ENCODE measurements around the gene PFAS. TPM values are rescaled to one million over a fixed set of nuclear protein-coding genes. Genes with fewer than 3 reads are reported as not detected.
A peak's percentile ranks its signal among the peaks of the same experiment; 100 is the strongest.
"Not testable (repeated sequence)": the region's sequence is repeated elsewhere in the genome, so short reads cannot be mapped to it uniquely, and the experiment has no call there.

Gene PFAS
- total RNA-seq, 2 donors from 2014 or later, result 17.0 to 23.9 TPM

DNA sequence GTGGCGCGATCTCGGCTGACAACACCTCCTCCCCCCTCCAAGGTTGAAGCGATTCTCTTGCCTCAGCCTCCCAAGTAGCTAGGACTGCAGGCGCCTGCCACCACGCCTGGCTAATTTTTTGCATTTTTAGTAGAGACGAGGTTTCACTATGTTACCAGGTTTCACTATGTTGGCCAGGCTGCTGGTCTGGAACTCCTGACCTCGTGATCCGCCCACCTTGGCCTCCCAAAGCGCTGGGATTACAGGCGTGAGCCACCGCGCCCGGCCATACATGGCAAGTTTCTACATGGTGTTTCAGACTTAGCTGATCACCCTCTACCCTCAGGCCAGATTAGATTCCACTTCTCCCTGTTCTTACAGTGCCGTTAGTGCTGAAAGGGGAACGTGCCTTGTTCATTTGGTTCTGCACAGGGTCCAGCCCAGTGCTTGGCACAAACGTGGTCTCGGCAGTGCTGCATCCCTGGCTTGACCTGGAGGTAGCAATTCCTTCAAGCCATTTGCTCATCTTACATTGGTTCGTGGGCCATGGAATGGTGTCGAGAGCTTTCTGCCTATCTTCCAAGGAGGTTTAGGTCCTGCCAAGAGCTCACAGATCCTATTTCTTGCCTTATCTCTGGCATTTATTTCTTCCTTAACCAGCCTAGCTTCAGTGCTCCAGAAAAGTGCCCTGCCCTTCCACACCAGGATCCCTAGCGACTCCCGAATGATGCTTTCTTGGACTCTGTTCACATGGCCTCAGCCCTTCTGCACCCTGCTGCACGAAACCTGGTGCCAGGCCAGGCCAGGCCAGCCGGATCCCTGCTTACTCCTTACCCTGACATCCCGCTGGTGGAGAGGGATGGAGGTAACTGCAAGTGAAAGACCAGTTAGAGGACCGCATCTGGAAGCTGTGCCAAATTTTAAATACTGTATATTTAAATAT, 23.9 kb upstream of the PFAS start:
- intact Hi-C loops (cut with DNase I, micrococcal nuclease), result no loop called here
- no peak for ATAC-seq
- no peak for DNase-seq

GRCh38 chr17:8225813-8226535, 23.1 kb upstream of the PFAS start:
- DNase-seq (peak in 1 of 2 donors; percentile 63), ATAC-seq (no peak)
- intact Hi-C loops (cut with DNase I, micrococcal nuclease), result no loop called here

DNA sequence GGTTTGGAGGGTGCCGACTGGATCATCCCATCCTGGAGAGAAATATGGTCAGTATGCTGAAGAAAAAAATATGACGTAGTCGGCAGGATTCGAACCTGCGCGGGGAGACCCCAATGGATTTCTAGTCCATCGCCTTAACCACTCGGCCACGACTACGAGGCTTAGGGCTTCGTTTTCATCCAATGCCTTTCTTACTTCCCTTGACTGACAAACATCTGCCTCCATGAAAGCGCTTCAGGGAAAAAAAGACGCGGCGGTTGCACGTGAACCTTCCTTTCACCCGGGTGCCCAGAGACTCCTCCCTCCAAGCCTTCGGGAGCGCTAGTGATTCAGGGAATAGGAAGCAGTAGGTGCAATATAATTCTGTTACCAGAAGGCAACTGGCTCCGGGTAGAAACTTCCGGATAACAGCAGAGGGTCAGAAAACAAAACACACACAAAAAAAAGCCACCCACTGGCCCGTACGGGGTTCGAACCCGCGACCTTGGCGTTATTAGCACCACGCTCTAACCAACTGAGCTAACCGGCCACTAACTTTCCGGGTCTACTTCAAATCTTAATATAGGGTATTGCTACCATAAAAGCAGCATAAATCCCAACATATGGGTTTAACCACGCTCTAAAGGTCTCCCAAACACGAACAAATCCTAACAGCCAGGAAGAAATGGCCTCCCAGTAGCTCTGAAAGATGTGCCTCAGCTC, 22.4 kb upstream of the PFAS start:
- DNase-seq, result peak; percentile 77 to 85
- intact Hi-C loops (cut with DNase I, micrococcal nuclease), result no loop called here
- peak; percentile 34 for ATAC-seq

DNA sequence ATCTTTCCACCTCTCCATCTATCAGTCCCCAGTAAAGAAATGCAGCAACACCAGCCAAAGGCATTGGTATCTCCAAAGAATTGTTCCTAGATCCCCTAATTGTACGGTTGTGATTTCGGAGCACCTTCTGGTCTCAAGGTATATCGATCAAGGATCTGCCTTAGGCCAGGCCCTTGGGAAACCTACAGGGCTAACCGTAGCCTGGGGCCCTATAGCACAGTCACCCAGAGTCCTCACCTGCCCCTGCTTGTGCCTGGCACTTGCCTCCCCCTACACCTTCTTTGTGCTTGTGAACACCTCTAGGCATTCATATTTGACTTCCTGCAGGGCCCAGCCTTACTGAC, 21.9 kb upstream of the PFAS start:
- ATAC-seq, result no peak
- intact Hi-C loops (cut with DNase I, micrococcal nuclease), result no loop called here
- DNase-seq, result no peak

GRCh38 chr17:8231701-8232100, 17.4 kb upstream of the PFAS start:
- intact Hi-C loops (cut with DNase I, micrococcal nuclease), result no loop called here
- ATAC-seq, result no peak

GRCh38 chr17:8234361-8235270, 14.5 kb upstream of the PFAS start:
- ATAC-seq, result no peak
- no peak for DNase-seq
- intact Hi-C loops (cut with DNase I, micrococcal nuclease), result no loop called here

More at GRCh38 chr17:8231701-8232100, 17.4 kb upstream of the PFAS start:
- DNase-seq, result no peak

GRCh38 chr17:8235676-8236075, 13.4 kb upstream of the PFAS start:
- intact Hi-C loops (cut with DNase I, micrococcal nuclease), result no loop called here
- DNase-seq (no peak), ATAC-seq (no peak)

- peak; percentile 42 for ATAC-seq
- intact Hi-C loops (cut with DNase I, micrococcal nuclease), result no loop called here
These were observed 11.9 kb upstream of the PFAS start for GRCh38 chr17:8237175-8237574.

GRCh38 chr17:8237886-8238285, 11.2 kb upstream of the PFAS start:
- DNase-seq (no peak), ATAC-seq (no peak)
- intact Hi-C loops (cut with DNase I, micrococcal nuclease), result no loop called here

More at GRCh38 chr17:8237175-8237574, 11.9 kb upstream of the PFAS start:
- DNase-seq, result no peak

GRCh38 chr17:8243827-8244226, 5.3 kb upstream of the PFAS start:
- ATAC-seq (no peak), DNase-seq (no peak)
- intact Hi-C loops (cut with DNase I, micrococcal nuclease), result loop anchor here in 1 of 2 donors (10.0 kb wide), 1 partner anchor 51 kb away; the partner anchor contains the start of gene SLC25A35

DNA sequence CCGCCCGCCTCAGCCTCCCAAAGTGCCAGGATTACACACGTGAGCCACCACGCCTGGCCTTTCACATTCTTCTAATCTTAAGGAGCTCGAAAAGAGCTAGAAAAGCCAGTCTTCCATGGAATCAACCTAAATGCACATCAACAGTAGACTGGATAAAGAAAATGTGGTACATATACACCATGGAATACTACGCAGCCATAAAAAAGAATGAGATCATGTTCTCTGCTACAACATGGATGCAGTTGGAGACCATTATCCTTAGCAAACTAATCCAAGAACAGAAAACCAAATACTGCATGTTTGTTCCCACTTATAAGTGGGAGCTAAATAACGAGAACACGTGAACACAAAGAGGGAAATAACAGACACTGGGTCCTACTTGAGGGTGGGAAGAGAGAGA, 4.3 kb upstream of the PFAS start:
- DNase-seq (no peak), ATAC-seq (no peak)
- intact Hi-C loops (cut with DNase I, micrococcal nuclease), result loop anchor here in 1 of 2 donors (10.0 kb wide), 1 partner anchor 50 kb away; the partner anchor contains the start of gene SLC25A35

- no peak for ATAC-seq
- intact Hi-C loops (cut with DNase I, micrococcal nuclease), result loop anchor here in 1 of 2 donors (10.0 kb wide), 1 partner anchor 45 kb away; the partner anchor contains the start of gene SLC25A35
- no peak for DNase-seq
These were observed 772 bp downstream of the PFAS start for GRCh38 chr17:8249621-8250500.

- ATAC-seq; intact Hi-C loops (cut with DNase I, micrococcal nuclease); DNase-seq: not testable (repeated sequence)
These were observed 2.3 kb downstream of the PFAS start for GRCh38 chr17:8251411-8251810.

GRCh38 chr17:8253801-8254200, 4.7 kb downstream of the PFAS start:
- peak in 1 of 2 donors; percentile 65 for DNase-seq
- intact Hi-C loops (cut with DNase I, micrococcal nuclease), result no loop called here
- peak; percentile 67 for ATAC-seq

- DNase-seq (no peak), ATAC-seq (no peak)
- intact Hi-C loops (cut with DNase I, micrococcal nuclease), result no loop called here
These were observed 5.8 kb downstream of the PFAS start for GRCh38 chr17:8254881-8255280.

GRCh38 chr17:8255499-8255898, 6.4 kb downstream of the PFAS start:
- ATAC-seq, result no peak
- no peak for DNase-seq
- intact Hi-C loops (cut with DNase I, micrococcal nuclease), result no loop called here

DNA sequence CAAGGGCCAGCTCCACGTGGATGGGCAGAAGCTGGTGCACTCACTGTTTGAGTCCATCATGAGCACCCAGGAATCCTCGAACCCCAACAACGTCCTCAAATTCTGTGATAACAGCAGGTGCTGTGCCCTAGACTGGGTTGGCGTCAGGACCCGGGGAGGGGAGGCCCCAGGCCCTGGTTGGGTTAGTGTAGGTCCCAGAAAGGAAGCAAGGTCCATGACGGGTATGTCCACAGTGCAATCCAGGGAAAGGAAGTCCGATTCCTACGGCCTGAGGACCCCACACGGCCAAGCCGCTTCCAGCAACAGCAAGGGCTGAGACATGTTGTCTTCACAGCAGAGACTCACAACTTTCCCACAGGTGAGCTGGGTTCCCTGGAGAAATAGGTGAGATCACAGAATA, 7.2 kb downstream of the PFAS start:
- ATAC-seq (no peak), DNase-seq (no peak)
- intact Hi-C loops (cut with DNase I, micrococcal nuclease), result no loop called here
